Stomach smooth muscle (tissue), 2 donors: ENCODE results near the gene RUBCN.

Source experiments
- H3K27ac ChIP-seq: one replicate; pipeline ENCODE4 v1.7.0; 2013; ENCODE audit warnings: mild to moderate bottlenecking, low read length, inconsistent platforms
- H3K27me3 ChIP-seq, 2 donors: one replicate each; pipeline ENCODE4 v1.7.0; 2013; ENCODE audit warnings: low read length in 2 of 2; ENCODE audit not compliant: insufficient read depth in 2 of 2, control insufficient read depth in 1 of 2
- H3K36me3 ChIP-seq, 2 donors: one replicate each; pipeline ENCODE4 v1.7.0; 2013; ENCODE audit warnings: low read length in 2 of 2; ENCODE audit not compliant: control insufficient read depth in 2 of 2, insufficient read depth in 2 of 2
- H3K4me1 ChIP-seq: one replicate; pipeline ENCODE4 v1.7.0; 2013; ENCODE audit warnings: low read length; ENCODE audit not compliant: control insufficient read depth, insufficient read depth
- H3K4me3 ChIP-seq, 2 donors: one replicate each; pipeline ENCODE4 v1.7.0; 2013; ENCODE audit warnings: low read length in 2 of 2
- H3K9ac ChIP-seq, 2 donors: one replicate each; pipeline ENCODE4 v1.7.0; 2013; ENCODE audit warnings: low read length in 2 of 2, mild to moderate bottlenecking in 1 of 2
- H3K9me3 ChIP-seq, 2 donors: one replicate each; pipeline ENCODE4 v1.7.0; 2013; ENCODE audit warnings: low read length in 2 of 2; ENCODE audit not compliant: control insufficient read depth in 2 of 2
- donor health status: healthy.
- donor health status: Pancreatic carcinoma.

The RUBCN gene

GRCh38 chr3:197750396-197750831 lies 13.7 kb upstream of the RUBCN start:
- peaks cover 18% of the 10 kb centered on the region for H3K4me1 ChIP-seq
- no peaks in the 10 kb centered on the region for H3K27me3 ChIP-seq
- no peaks in the 10 kb centered on the region for H3K36me3 ChIP-seq
- H3K9me3 ChIP-seq = no peaks in the 10 kb centered on the region
- H3K27ac ChIP-seq = peak overlapping the region; percentile 89
- H3K9ac ChIP-seq = peak overlapping the region; percentile 61 to 92
- peak overlapping the region; percentile 59 to 89 for H3K4me3 ChIP-seq

GRCh38 chr3:197749601-197750395 lies 13.1 kb upstream of the RUBCN start, which contains the start of gene FYTTD1:
FYTTD1 (plus strand) TSS chr3:197749883; CDS start chr3:197749972, 89 bp downstream.
- Histone ChIP-seq H3K27me3 (no peaks in the 10 kb centered on the region), H3K36me3 (no peaks in the 10 kb centered on the region), H3K27ac (peak within 1 kb of the TSS; percentile 89), H3K4me1 (peaks cover 18% of the 10 kb centered on the region), H3K9me3 (no peaks in the 10 kb centered on the region), H3K4me3 (peak within 1 kb of the TSS; percentile 68 to 89), H3K9ac (peak within 1 kb of the TSS; percentile 61 to 92)

GRCh38 chr3:197749315-197749600 lies 12.6 kb upstream of the RUBCN start:
- H3K9me3 ChIP-seq = no peaks in the 10 kb centered on the region
- peak overlapping the region; percentile 61 to 87 for H3K9ac ChIP-seq
- no peaks in the 10 kb centered on the region for H3K27me3 ChIP-seq
- H3K4me1 ChIP-seq = peaks cover 18% of the 10 kb centered on the region
- H3K4me3 ChIP-seq = peak overlapping the region; percentile 68 to 89
- peak overlapping the region; percentile 89 for H3K27ac ChIP-seq
- H3K36me3 ChIP-seq = no peaks in the 10 kb centered on the region

GRCh38 chr3:197748597-197749314 lies 12.1 kb upstream of the RUBCN start:
- Histone ChIP-seq H3K4me3 (peak overlapping the region; percentile 68 to 89), H3K36me3 (no peaks in the 10 kb centered on the region), H3K9ac (peak overlapping the region; percentile 61 to 87), H3K27me3 (no peaks in the 10 kb centered on the region), H3K9me3 (no peaks in the 10 kb centered on the region), H3K27ac (peak overlapping the region; percentile 89), H3K4me1 (peaks cover 18% of the 10 kb centered on the region)

- Histone ChIP-seq H3K9ac (no peak overlapping the region), H3K4me3 (no peak overlapping the region), H3K27me3 (no peaks in the 10 kb centered on the region), H3K4me1 (peaks cover 13% of the 10 kb centered on the region), H3K27ac (no peak overlapping the region), H3K9me3 (no peaks in the 10 kb centered on the region), H3K36me3 (no peaks in the 10 kb centered on the region)
Measured at GRCh38 chr3:197746801-197747237, 10.1 kb upstream of the RUBCN start.

GRCh38 chr3:197746209-197746608 lies 9.5 kb upstream of the RUBCN start:
- no peaks in the 10 kb centered on the region for H3K27me3 ChIP-seq
- H3K4me3 ChIP-seq = no peak overlapping the region
- H3K4me1 ChIP-seq = peaks cover 8% of the 10 kb centered on the region
- H3K27ac ChIP-seq = no peak overlapping the region
- no peak overlapping the region for H3K9ac ChIP-seq
- no peaks in the 10 kb centered on the region for H3K36me3 ChIP-seq
- H3K9me3 ChIP-seq = no peaks in the 10 kb centered on the region

GRCh38 chr3:197742787-197743186 lies 6.1 kb upstream of the RUBCN start:
- H3K36me3 ChIP-seq = no peaks in the 10 kb centered on the region
- H3K27me3 ChIP-seq = no peaks in the 10 kb centered on the region
- no peaks in the 10 kb centered on the region for H3K9me3 ChIP-seq
- no peak overlapping the region for H3K9ac ChIP-seq
- H3K4me1 ChIP-seq = peaks cover 4% of the 10 kb centered on the region
- no peak overlapping the region for H3K4me3 ChIP-seq
- H3K27ac ChIP-seq = no peak overlapping the region

GRCh38 chr3:197737749-197738462 lies 1.2 kb upstream of the RUBCN start:
- Histone ChIP-seq H3K36me3 (no peaks in the 10 kb centered on the region), H3K27ac (peak overlapping the region; percentile 83), H3K4me3 (peak overlapping the region in 1 of 2 donors; percentile 87), H3K27me3 (no peaks in the 10 kb centered on the region), H3K9ac (peak overlapping the region; percentile 71 to 84), H3K4me1 (peaks cover 15% of the 10 kb centered on the region), H3K9me3 (no peaks in the 10 kb centered on the region)

- Histone ChIP-seq H3K9me3 (no peaks in the 10 kb centered on the region), H3K4me1 (peaks cover 15% of the 10 kb centered on the region), H3K4me3 (peak overlapping the region; percentile 71 to 87), H3K9ac (peak overlapping the region; percentile 71 to 84), H3K27me3 (no peaks in the 10 kb centered on the region), H3K27ac (peak overlapping the region; percentile 83), H3K36me3 (no peaks in the 10 kb centered on the region)
Measured at GRCh38 chr3:197737319-197737649, 580 bp upstream of the RUBCN start.

GRCh38 chr3:197736010-197736490 lies 654 bp downstream of the RUBCN start:
- H3K27ac ChIP-seq = peak overlapping the region; percentile 62

More at GRCh38 chr3:197736010-197736490, 654 bp downstream of the RUBCN start:
- Histone ChIP-seq H3K27me3 (no peaks in the 10 kb centered on the region), H3K4me1 (peaks cover 15% of the 10 kb centered on the region), H3K36me3 (peaks cover 0 to 2% of the 10 kb centered on the region in 2 donors), H3K9ac (peak overlapping the region; percentile 73 to 80), H3K4me3 (peak overlapping the region; percentile 86 to 87), H3K9me3 (no peaks in the 10 kb centered on the region)
